K562 (cell line): Measurements from ENCODE around the gene PHKG1.
"Not testable (repeated sequence)": the region's sequence is repeated elsewhere in the genome, so short reads cannot be mapped to it uniquely, and the experiment has no call there.

ENCODE experiments used
- CEBPB ChIP-seq: fragments of 450-650 bp; IDR thresholded peaks from 2 replicates; pipeline ENCODE4 v1.6.1; 2016; ENCODE audit warnings: missing genetic modification characterization, missing compliant biosample characterization
- GTF2F1 ChIP-seq: IDR thresholded peaks from 2 replicates; pipeline ENCODE4 v1.6.1; 2011; ENCODE audit warnings: low read depth, low read length, improper control_type of control experiment
- ZNF232 ChIP-seq: sonication (generic); formaldehyde crosslinking; IDR thresholded peaks from 2 replicates; pipeline ENCODE4 v1.8.0; 2022; ENCODE audit warnings: mild to moderate bottlenecking, missing genetic modification reagents

DNA sequence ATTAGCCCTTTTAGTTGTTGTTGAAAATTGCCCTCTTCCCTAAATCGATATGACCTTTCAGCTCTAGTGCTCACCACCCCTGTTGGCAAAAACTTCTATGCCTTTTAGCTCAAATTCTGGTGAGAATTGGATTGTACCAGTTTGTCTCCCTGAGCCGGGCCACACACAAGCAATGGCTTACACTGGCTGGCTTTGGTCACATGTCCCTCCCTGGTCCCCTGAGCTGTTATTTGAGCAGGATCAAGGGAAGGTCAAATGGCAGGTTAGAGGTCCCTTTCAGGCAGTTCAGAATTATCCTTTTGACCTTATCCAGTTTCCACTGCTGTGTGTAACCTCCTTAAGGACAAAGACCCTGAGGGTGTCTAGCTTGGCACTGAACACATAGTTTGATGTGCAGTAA lies 38.3 kb upstream of the PHKG1 start:
- TF ChIP-seq ZNF232, CEBPB, GTF2F1: not testable (repeated sequence)
